DND-41 (cell line): ENCODE data around the gene CABP4.

Source experiments
- ATAC-seq: fragments of 200-7000 bp; cut with Tn5 transposase; 3 replicates; pipeline ENCODE4 v1.9.1; 2021; ENCODE audit warnings: low read depth; ENCODE audit not compliant: insufficient read depth
- DNase-seq: peaks from one replicate; pipeline ENCODE4 v3.0.0-alpha.2; 2020
- H2AFZ ChIP-seq: 2 replicates; pipeline ENCODE4 v1.6.0; 2012; ENCODE audit warnings: low read depth, low read length
- H3K27ac ChIP-seq: 2 replicates; pipeline ENCODE4 v1.5.1; 2012; ENCODE audit warnings: low read length, inconsistent platforms
- H3K27me3 ChIP-seq: fragments of 200-600 bp; sonication (generic); 2 replicates; pipeline ENCODE4 v1.6.0; 2012; ENCODE audit warnings: low read length, mild to moderate bottlenecking, inconsistent platforms; ENCODE audit not compliant: insufficient read depth, poor library complexity
- H3K36me3 ChIP-seq: 2 replicates; pipeline ENCODE4 v1.5.1; 2012; ENCODE audit warnings: low read length, inconsistent platforms; ENCODE audit not compliant: insufficient read depth
- H3K4me1 ChIP-seq: 2 replicates; pipeline ENCODE4 v1.5.1; 2012; ENCODE audit warnings: mild to moderate bottlenecking, low read length; ENCODE audit not compliant: insufficient read depth
- H3K4me2 ChIP-seq: 2 replicates; pipeline ENCODE4 v1.6.0; 2012; ENCODE audit warnings: mild to moderate bottlenecking, moderate library complexity, low read length, inconsistent platforms; ENCODE audit not compliant: insufficient read depth
- H3K4me3 ChIP-seq, 2 experiments: fragments of 200-600 bp in 1 of 2; shearing (Covaris generic) in 1 of 2; 2 replicates each; pipeline ENCODE4 v1.5.1; 2012 to 2016; ENCODE audit warnings: inconsistent platforms in 2 of 2, low read length in 2 of 2, mild to moderate bottlenecking in 2 of 2, low read depth in 1 of 2, moderate library complexity in 1 of 2
- H3K79me2 ChIP-seq: 2 replicates; pipeline ENCODE4 v1.6.0; 2012; ENCODE audit warnings: low read length, inconsistent platforms; ENCODE audit not compliant: insufficient read depth
- H3K9ac ChIP-seq: 2 replicates; pipeline ENCODE4 v1.6.0; 2012; ENCODE audit warnings: low read depth, mild to moderate bottlenecking, inconsistent platforms, low read length, moderate library complexity
- H3K9me3 ChIP-seq: 2 replicates; pipeline ENCODE4 v1.5.1; 2012; ENCODE audit warnings: low read length, moderate library complexity, mild to moderate bottlenecking, inconsistent platforms; ENCODE audit not compliant: insufficient read depth, severe bottlenecking
- H4K20me1 ChIP-seq: 2 replicates; pipeline ENCODE4 v1.6.0; 2012; ENCODE audit warnings: low read length; ENCODE audit not compliant: insufficient read depth
- CTCF ChIP-seq: IDR thresholded peaks from 2 replicates; pipeline ENCODE4 v1.5.1; 2012; ENCODE audit warnings: borderline replicate concordance, low read length, moderate library complexity, mild to moderate bottlenecking; ENCODE audit not compliant: poor library complexity, severe bottlenecking; ENCODE audit errors: extremely low read depth
- EZH2 ChIP-seq: IDR thresholded peaks from 3 replicates; pipeline ENCODE4 v1.6.1; 2012; ENCODE audit warnings: borderline replicate concordance, low read depth, mild to moderate bottlenecking, moderate library complexity, low read length, inconsistent platforms; ENCODE audit not compliant: severe bottlenecking

CABP4 gene

GRCh38 chr11:67482275-67482826 is 27.2 kb downstream of the CABP4 start:
- TF ChIP-seq CTCF: no peak
- TF ChIP-seq EZH2: no peak
- peak overlapping the region; percentile 28 to 68 for H3K4me3 ChIP-seq
- H3K27me3 ChIP-seq: no peaks in the 10 kb centered on the region
- H3K4me1 ChIP-seq: peaks cover 44% of the 10 kb centered on the region
- peak overlapping the region; percentile 76 for H3K4me2 ChIP-seq
- DNase-seq (peak; percentile 7), ATAC-seq (no peak)
- peak overlapping the region; percentile 99 for H3K27ac ChIP-seq
- H3K9ac ChIP-seq: peak overlapping the region; percentile 95
- peaks cover 12% of the 10 kb centered on the region for H4K20me1 ChIP-seq
- no peaks in the 10 kb centered on the region for H3K9me3 ChIP-seq
- peaks cover 38% of the 10 kb centered on the region for H3K79me2 ChIP-seq
- peaks cover 23% of the 10 kb centered on the region for H3K36me3 ChIP-seq
- H2AFZ ChIP-seq: peak overlapping the region; percentile 87

GRCh38 chr11:67482827-67483798 is 28.0 kb downstream of the CABP4 start, which contains the start of gene AIP:
TSS of gene AIP (plus strand) at chr11:67483026. CDS start at chr11:67483159, 133 bp downstream.
- TF ChIP-seq EZH2 (no peak), CTCF (peak; percentile 40)
- peaks cover 31% of the 10 kb centered on the region for H3K36me3 ChIP-seq
- peak within 1 kb of the TSS; percentile 95 for H3K9ac ChIP-seq
- peak within 1 kb of the TSS; percentile 28 to 68 for H3K4me3 ChIP-seq
- H3K9me3 ChIP-seq: no peaks in the 10 kb centered on the region
- peak within 1 kb of the TSS; percentile 99 for H3K27ac ChIP-seq
- peaks cover 44% of the 10 kb centered on the region for H3K4me1 ChIP-seq
- H2AFZ ChIP-seq: peak within 1 kb of the TSS; percentile 87
- peaks cover 19% of the 10 kb centered on the region for H4K20me1 ChIP-seq
- H3K79me2 ChIP-seq: peaks cover 45% of the 10 kb centered on the region
- ATAC-seq (peak; percentile 81), DNase-seq (peak; percentile 99)
- no peaks in the 10 kb centered on the region for H3K27me3 ChIP-seq
- peak within 1 kb of the TSS; percentile 76 for H3K4me2 ChIP-seq

GRCh38 chr11:67483831-67484665 is 28.9 kb downstream of the CABP4 start:
- Histone ChIP-seq H3K27ac (peak overlapping the region; percentile 99), H3K4me3 (peak overlapping the region; percentile 28 to 68), H2AFZ (peak overlapping the region; percentile 28), H3K27me3 (no peaks in the 10 kb centered on the region), H3K4me2 (peak overlapping the region; percentile 76), H3K9ac (peak overlapping the region; percentile 95), H3K9me3 (no peaks in the 10 kb centered on the region), H3K79me2 (peaks cover 46% of the 10 kb centered on the region), H3K36me3 (peaks cover 40% of the 10 kb centered on the region), H3K4me1 (peaks cover 44% of the 10 kb centered on the region), H4K20me1 (peaks cover 22% of the 10 kb centered on the region)
- peak; percentile 46 for ATAC-seq
- TF ChIP-seq CTCF: no peak
- TF ChIP-seq EZH2: no peak
- DNase-seq: peak; percentile 75
